ENCODE data around the gene DOCK2. TPM values are rescaled to one million over a fixed set of nuclear protein-coding genes. Genes with fewer than 3 reads are reported as not detected.

DOCK2 gene
- total and polyA plus RNA-seq, 2 of the 8 experiments (the other 6 are each of a cell fraction or from before 2014, with no cell fraction given), result 3.9 to 5.7 TPM

DNA sequence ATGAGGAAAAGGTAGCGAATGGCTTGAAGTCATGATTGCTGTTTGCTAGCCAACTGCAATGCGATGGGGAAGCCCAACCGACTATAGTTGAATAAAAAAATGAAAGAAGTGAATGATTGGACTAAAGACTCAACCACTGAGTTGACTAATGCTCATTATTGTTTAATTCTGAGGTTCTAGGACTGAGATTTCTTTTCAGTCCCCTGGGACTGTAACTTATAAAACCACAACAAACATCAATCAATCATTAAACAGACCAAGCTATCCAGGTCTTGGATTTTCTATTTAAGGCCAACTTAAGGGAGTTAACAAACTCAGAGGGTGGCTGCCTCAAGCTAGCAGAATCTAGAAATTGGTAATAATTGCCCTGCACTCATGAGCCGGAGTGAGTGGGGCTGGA lies 154.2 kb downstream of the DOCK2 start:
- no peak overlapping the region for H3K4me2 ChIP-seq (ENCODE audit: insufficient read depth in 1 of 2, low read depth in 2 of 2, low read length in 2 of 2)
- no peak overlapping the region for H2BK120ac ChIP-seq (replicated peaks; ENCODE audit: low read depth, low read length)
- no peaks in the 10 kb centered on the region; the same call in 1 of the 2 replicates for H3K23me2 ChIP-seq (ENCODE audit: low read depth, low read length)
- H2BK20ac ChIP-seq (ENCODE audit: low read length), result no peak overlapping the region
- no peak overlapping the region for H2BK12ac ChIP-seq (ENCODE audit: low read depth, low read length)
- no peak overlapping the region for H3K4me3 ChIP-seq (ENCODE audit: extremely low read depth in 1 of 4, insufficient read depth in 2 of 4, low read depth in 3 of 4, low read length in 4 of 4)
- no peaks in the 10 kb centered on the region for H3K4me1 ChIP-seq (replicated peaks in 1 of 4; ENCODE audit: control insufficient read depth in 3 of 4, insufficient read depth in 4 of 4, low read length in 3 of 4)
- no peak overlapping the region for H4K91ac ChIP-seq (replicated peaks; ENCODE audit: insufficient read length, low read length)
- no peak overlapping the region for H2AK5ac ChIP-seq (ENCODE audit: low read depth, low read length)
- H3K27ac ChIP-seq (ENCODE audit: low read depth, low read length), result no peak overlapping the region
- no peaks in the 10 kb centered on the region for H3K9me3 ChIP-seq (ENCODE audit: insufficient read depth in 2 of 2, low read depth in 1 of 2, low read length in 1 of 2)
- DNase-seq (ENCODE audit: low read depth in 1 of 2, low spot score in 2 of 2), result no peak
- H3K18ac ChIP-seq (ENCODE audit: extremely low read depth, low read length), result no peak overlapping the region
- H3K36me3 ChIP-seq (ENCODE audit: control insufficient read depth in 2 of 4, insufficient read depth in 4 of 4, low read length in 3 of 4), result no peaks in the 10 kb centered on the region
- H3K79me2 ChIP-seq (ENCODE audit: control insufficient read depth in 1 of 2, insufficient read depth in 2 of 2, low read length in 2 of 2), result no peaks in the 10 kb centered on the region
- no peaks in the 10 kb centered on the region for H3K79me1 ChIP-seq (ENCODE audit: low read depth, low read length)
- no peak overlapping the region for H3K9ac ChIP-seq (replicated peaks in 1 of 4; ENCODE audit: extremely low read depth in 1 of 4, low read depth in 3 of 4, low read length in 3 of 4)
- no peak overlapping the region for H3K4ac ChIP-seq (replicated peaks; ENCODE audit: insufficient read length, low read depth, low read length)
- ChIA-PET POLR2A (ENCODE audit: partially characterized antibody) (no interaction called here), CTCF (ENCODE audit: partially characterized antibody) (interaction anchor here (0.5 kb wide), 1 partner anchor 1179 kb away, joined by 3 read pairs; no protein-coding TSS in a partner anchor)
- TF ChIP-seq KDM5A (IDR thresholded peaks at IDR 0.05; ENCODE audit: low read length) (no peak), SAP30 (IDR thresholded peaks at IDR 0.05; ENCODE audit: insufficient read depth, insufficient replicate concordance, low read length) (no peak), ASH2L (IDR thresholded peaks at IDR 0.05; ENCODE audit: low read length) (no peak), JUN (IDR thresholded peaks at IDR 0.05; ENCODE audit: low read depth, low read length) (no peak), CHD1 (IDR thresholded peaks at IDR 0.05; ENCODE audit: low read depth, low read length) (no peak), BCL11A (IDR thresholded peaks at IDR 0.05; ENCODE audit: low read depth in 2 of 2, low read length in 2 of 2) (no peak)
- no peak overlapping the region for H4K5ac ChIP-seq (ENCODE audit: insufficient read length, low read depth, low read length)
- H2BK15ac ChIP-seq (ENCODE audit: low read length), result no peak overlapping the region
- no peak overlapping the region for H2AFZ ChIP-seq (ENCODE audit: low read length)
- no peak overlapping the region for H4K8ac ChIP-seq (ENCODE audit: extremely low read depth, insufficient read depth, low read length)
- 91% methylated on average over 4 of the region's 4 CpGs; no CpG with 5 or more reads in 1 of the 2 experiments for WGBS, 2 experiments (ENCODE audit: extremely low coverage in 1 of 2, insufficient coverage in 1 of 2, insufficient read length in 1 of 2, insufficient replicate concordance in 2 of 2, low coverage in 1 of 2, low lambda C conversion rate in 2 of 2, missing lambda C conversion rate in 1 of 2)
- H4K20me1 ChIP-seq (replicated peaks in 1 of 2; ENCODE audit: control insufficient read depth in 1 of 2, insufficient read depth in 2 of 2, low read length in 2 of 2), result no peaks in the 10 kb centered on the region
- no peak overlapping the region for H3K23ac ChIP-seq (ENCODE audit: insufficient read length)
- H2BK5ac ChIP-seq (ENCODE audit: low read depth, low read length), result no peak overlapping the region
- no peak overlapping the region for H3K56ac ChIP-seq (replicated peaks; ENCODE audit: insufficient read length, low read depth, low read length)
- H3K14ac ChIP-seq (ENCODE audit: insufficient read length), result no peak overlapping the region
- FAIRE-seq, result no peak
- H3K27me3 ChIP-seq (replicated peaks in 1 of 4; ENCODE audit: control insufficient read depth in 3 of 4, extremely low read depth in 1 of 4, insufficient read depth in 3 of 4, low read length in 3 of 4), result no peaks in the 10 kb centered on the region
